SH-SY5Y (cell line): Measurements from ENCODE around the gene DGAT2.

ENCODE experiments used
- GATA2 ChIP-seq: IDR thresholded peaks from 2 replicates; pipeline ENCODE4 v1.6.1; 2011; ENCODE audit warnings: mild to moderate bottlenecking, low read depth, low read length
- GATA3 ChIP-seq: IDR thresholded peaks from 2 replicates; pipeline ENCODE4 v1.6.1; 2011; ENCODE audit warnings: low read depth, mild to moderate bottlenecking, low read length, moderate library complexity

The DGAT2 gene

GRCh38 chr11:75814677-75815344 is 46.2 kb downstream of the DGAT2 start, which contains the start of gene UVRAG:
UVRAG (plus strand) TSS chr11:75815210; CDS start chr11:75815408, 198 bp downstream.
- TF ChIP-seq GATA2, result no peak
- TF ChIP-seq GATA3, result no peak

GRCh38 chr11:75815345-75816168 is 47.0 kb downstream of the DGAT2 start:
- TF ChIP-seq GATA3 (no peak), GATA2 (no peak)

GRCh38 chr11:75816561-75817239 is 48.1 kb downstream of the DGAT2 start:
- no peak for TF ChIP-seq GATA2

- no peak for TF ChIP-seq GATA3
- no peak for TF ChIP-seq GATA2
Measured at GRCh38 chr11:75820645-75821044, 52.1 kb downstream of the DGAT2 start.

GRCh38 chr11:75821202-75821601 is 52.6 kb downstream of the DGAT2 start:
- TF ChIP-seq GATA3 (no peak), GATA2 (no peak)

GRCh38 chr11:75822541-75822940 is 54.0 kb downstream of the DGAT2 start:
- no peak for TF ChIP-seq GATA2
- TF ChIP-seq GATA3, result no peak

GRCh38 chr11:75823415-75823814 is 54.8 kb downstream of the DGAT2 start:
- TF ChIP-seq GATA3 (no peak), GATA2 (no peak)

- no peak for TF ChIP-seq GATA3
- no peak for TF ChIP-seq GATA2
Measured at GRCh38 chr11:75823946-75824345, 55.4 kb downstream of the DGAT2 start.

GRCh38 chr11:75826461-75827230 is 58.1 kb downstream of the DGAT2 start:
- TF ChIP-seq GATA3 (no peak), GATA2 (no peak)

GRCh38 chr11:75827562-75827961 is 59.0 kb downstream of the DGAT2 start:
- TF ChIP-seq GATA3 (no peak), GATA2 (no peak)

GRCh38 chr11:75831915-75832502 is 63.4 kb downstream of the DGAT2 start:
- TF ChIP-seq GATA2, result no peak
- TF ChIP-seq GATA3, result no peak

GRCh38 chr11:75834728-75835127 is 66.2 kb downstream of the DGAT2 start:
- TF ChIP-seq GATA3 (no peak), GATA2 (no peak)

GRCh38 chr11:75836417-75836816 is 67.8 kb downstream of the DGAT2 start:
- no peak for TF ChIP-seq GATA2
- no peak for TF ChIP-seq GATA3

- no peak for TF ChIP-seq GATA3
- no peak for TF ChIP-seq GATA2
Measured at GRCh38 chr11:75839851-75840250, 71.3 kb downstream of the DGAT2 start.
